Uterus (tissue), 4 donors: Measurements from ENCODE around the gene CLPSL2. TPM values are rescaled to one million over a fixed set of nuclear protein-coding genes. Genes with fewer than 3 reads are reported as not detected.

ENCODE experiments used
- DNase-seq, 2 donors: peaks; one replicate each; pipeline ENCODE4 v3.0.0-alpha.2; 2019 to 2020
- H3K27ac ChIP-seq, 2 donors: fragments of 200-600 bp; sonication (generic); 1 replicate in 1 of 2; 2 replicates in 1 of 2; pipeline ENCODE4 v1.5.1; 2016 to 2018
- H3K27me3 ChIP-seq, 2 donors: fragments of 200-600 bp; sonication (generic); one replicate each; pipeline ENCODE4 v1.5.1; 2018 to 2019; ENCODE audit warnings: control low read depth in 1 of 2
- H3K36me3 ChIP-seq, 2 donors: fragments of 200-600 bp; sonication (generic); one replicate each; pipeline ENCODE4 v1.5.1; 2019; ENCODE audit warnings: control low read depth in 1 of 2
- H3K4me1 ChIP-seq, 2 donors: fragments of 200-600 bp; sonication (generic); one replicate each; pipeline ENCODE4 v1.5.1; 2018 to 2019; ENCODE audit warnings: control low read depth in 1 of 2
- H3K4me3 ChIP-seq, 2 donors: fragments of 200-600 bp; sonication (generic); 1 replicate in 1 of 2; 2 replicates in 1 of 2; pipeline ENCODE4 v1.5.1; 2018 to 2019; ENCODE audit warnings: mild to moderate bottlenecking in 1 of 2
- H3K9me3 ChIP-seq, 2 donors: fragments of 200-600 bp; sonication (generic); one replicate each; pipeline ENCODE4 v1.5.1; 2019; ENCODE audit warnings: control low read depth in 1 of 2
- POLR2A ChIP-seq, 2 donors: fragments of 450-650 bp; IDR thresholded peaks; one replicate each; pipeline ENCODE4 v1.6.1; 2016; ENCODE audit warnings: antibody characterized with exemption in 2 of 2, mild to moderate bottlenecking in 1 of 2, moderate library complexity in 1 of 2
- intact Hi-C: fragments of 100-400 bp; cut with DNase I; formaldehyde crosslinking; loops from one replicate; pipeline ENCODE4 v1.15.1; 2023; ENCODE audit warnings: low total_unique reads
- total RNA-seq, 4 donors: library from RNA; depleted of rRNA in 3 of 4; stranded (reverse); fragments of >200 nt in 3 of 4; gene quantifications; one replicate each; pipeline versions ENCODE4 v1.1.0 to v1.2.4, GENCODE V29; 2014 to 2023
- TF ChIP-seq, protein P1 (sequence below), 4 experiments: fragments of 200-600 bp in 2 of 4; fragments of 450-650 bp in 2 of 4; sonication (generic) in 2 of 4; IDR thresholded peaks; one replicate each; pipeline ENCODE4 v1.5.1; 2016 to 2019; ENCODE audit warnings: antibody characterized with exemption in 4 of 4, mild to moderate bottlenecking in 2 of 4, moderate library complexity in 1 of 4
- donor health status: DM: yes; HTN: yes; CAD: no.

Gene CLPSL2
- total RNA-seq, 4 donors from 2014 or later, result not detected

DNA sequence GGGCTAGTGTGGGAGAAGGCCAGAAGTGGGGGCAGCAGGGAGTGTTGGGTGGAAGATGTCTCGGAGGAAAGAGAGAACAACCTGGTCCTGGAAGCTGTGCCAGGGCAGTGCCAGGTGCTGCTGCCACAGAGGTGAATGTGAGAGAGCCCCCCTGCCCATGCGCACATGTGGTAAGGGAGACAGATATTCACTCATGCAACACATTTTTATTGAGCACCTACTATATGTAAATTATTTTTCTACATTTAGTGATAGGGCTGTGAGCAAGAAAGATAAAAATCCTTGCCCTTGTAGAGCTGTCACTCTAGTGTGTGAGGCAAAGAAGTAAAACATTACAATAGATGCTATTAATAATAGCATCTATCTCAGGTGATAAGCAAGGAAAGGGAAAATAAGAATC is 4.9 kb downstream of the CLPSL2 start:
- Histone ChIP-seq H3K4me3 (no peak overlapping the region), H3K27ac (no peak overlapping the region), H3K27me3 (no peaks in the 10 kb centered on the region), H3K4me1 (peaks cover 0 to 3% of the 10 kb centered on the region in 2 donors), H3K9me3 (no peaks in the 10 kb centered on the region), H3K36me3 (no peaks in the 10 kb centered on the region)
- intact Hi-C loops, result no loop called here
- DNase-seq, result no peak
- no peak for TF ChIP-seq POLR2A (IDR thresholded peaks at IDR 0.05)
- TF ChIP-seq, protein P1, sequence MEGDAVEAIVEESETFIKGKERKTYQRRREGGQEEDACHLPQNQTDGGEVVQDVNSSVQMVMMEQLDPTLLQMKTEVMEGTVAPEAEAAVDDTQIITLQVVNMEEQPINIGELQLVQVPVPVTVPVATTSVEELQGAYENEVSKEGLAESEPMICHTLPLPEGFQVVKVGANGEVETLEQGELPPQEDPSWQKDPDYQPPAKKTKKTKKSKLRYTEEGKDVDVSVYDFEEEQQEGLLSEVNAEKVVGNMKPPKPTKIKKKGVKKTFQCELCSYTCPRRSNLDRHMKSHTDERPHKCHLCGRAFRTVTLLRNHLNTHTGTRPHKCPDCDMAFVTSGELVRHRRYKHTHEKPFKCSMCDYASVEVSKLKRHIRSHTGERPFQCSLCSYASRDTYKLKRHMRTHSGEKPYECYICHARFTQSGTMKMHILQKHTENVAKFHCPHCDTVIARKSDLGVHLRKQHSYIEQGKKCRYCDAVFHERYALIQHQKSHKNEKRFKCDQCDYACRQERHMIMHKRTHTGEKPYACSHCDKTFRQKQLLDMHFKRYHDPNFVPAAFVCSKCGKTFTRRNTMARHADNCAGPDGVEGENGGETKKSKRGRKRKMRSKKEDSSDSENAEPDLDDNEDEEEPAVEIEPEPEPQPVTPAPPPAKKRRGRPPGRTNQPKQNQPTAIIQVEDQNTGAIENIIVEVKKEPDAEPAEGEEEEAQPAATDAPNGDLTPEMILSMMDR (IDR thresholded peaks at IDR 0.05), result no peak

GRCh38 chr6:35782424-35782823 is 6.0 kb downstream of the CLPSL2 start:
- no peak for TF ChIP-seq POLR2A (IDR thresholded peaks at IDR 0.05)
- TF ChIP-seq, protein P1 (IDR thresholded peaks at IDR 0.05), result no peak
- Histone ChIP-seq H3K27me3 (peaks cover 3 to 4% of the 10 kb centered on the region in 2 donors), H3K27ac (no peak overlapping the region), H3K9me3 (no peaks in the 10 kb centered on the region), H3K4me1 (no peaks in the 10 kb centered on the region), H3K36me3 (no peaks in the 10 kb centered on the region), H3K4me3 (no peak overlapping the region)
- intact Hi-C loops, result no loop called here
- DNase-seq, result no peak

DNA sequence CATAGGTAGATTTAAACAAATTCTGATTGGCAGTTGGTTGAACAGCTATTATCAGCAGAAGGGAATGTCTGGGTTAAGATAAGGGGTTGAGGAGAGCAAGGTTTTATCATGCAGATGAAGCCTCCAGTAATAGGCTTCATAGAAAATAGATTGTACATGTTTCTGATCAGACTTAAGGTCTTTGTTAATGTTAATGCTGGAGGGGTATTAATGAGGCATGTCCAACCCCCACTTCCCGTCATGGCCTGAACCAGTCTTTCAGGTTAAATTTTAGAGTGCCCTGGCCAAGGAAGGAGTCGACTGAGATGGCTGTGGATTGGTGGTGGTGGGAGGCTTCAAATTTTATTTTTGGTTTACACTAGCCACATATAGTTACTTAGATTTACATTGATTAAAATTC is 7.8 kb downstream of the CLPSL2 start:
- Histone ChIP-seq H3K27ac (no peak overlapping the region), H3K36me3 (no peaks in the 10 kb centered on the region), H3K9me3 (no peaks in the 10 kb centered on the region), H3K4me1 (no peaks in the 10 kb centered on the region), H3K27me3 (peaks cover 3 to 4% of the 10 kb centered on the region in 2 donors), H3K4me3 (no peak overlapping the region)
- intact Hi-C loops, result no loop called here
- TF ChIP-seq, protein P1 (IDR thresholded peaks at IDR 0.05), result no peak
- TF ChIP-seq POLR2A (IDR thresholded peaks at IDR 0.05), result no peak
- no peak for DNase-seq

- Histone ChIP-seq H3K9me3 (no peaks in the 10 kb centered on the region), H3K27me3 (peaks cover 3 to 4% of the 10 kb centered on the region in 2 donors), H3K36me3 (no peaks in the 10 kb centered on the region), H3K4me3 (no peak overlapping the region), H3K27ac (no peak overlapping the region), H3K4me1 (no peaks in the 10 kb centered on the region)
- no peak for DNase-seq
- intact Hi-C loops, result no loop called here
- TF ChIP-seq, protein P1 (IDR thresholded peaks at IDR 0.05), result no peak
- TF ChIP-seq POLR2A (IDR thresholded peaks at IDR 0.05), result no peak
Measured at GRCh38 chr6:35786272-35786671, 9.9 kb downstream of the CLPSL2 start.

DNA sequence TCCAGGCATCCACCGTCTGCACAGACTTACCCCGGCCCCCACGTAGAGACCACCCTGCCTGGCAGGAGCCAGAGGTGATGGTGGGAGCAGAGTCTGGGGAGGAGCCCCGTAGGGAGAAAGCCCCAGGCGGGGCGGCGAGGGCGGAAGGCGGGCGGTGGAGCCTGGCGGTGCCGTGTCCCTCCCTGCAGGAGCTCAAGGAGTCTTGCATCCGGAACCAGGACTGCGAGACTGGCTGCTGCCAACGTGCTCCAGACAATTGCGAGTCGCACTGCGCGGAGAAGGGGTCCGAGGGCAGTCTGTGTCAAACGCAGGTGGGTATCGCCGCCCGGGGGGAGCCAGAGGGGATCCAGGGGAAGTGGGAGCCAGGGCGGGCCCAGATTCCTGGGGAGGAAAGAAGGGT is 10.4 kb downstream of the CLPSL2 start:
- H3K9me3 ChIP-seq, result no peaks in the 10 kb centered on the region
- no peak overlapping the region for H3K27ac ChIP-seq
- peaks cover 3 to 4% of the 10 kb centered on the region in 2 donors for H3K27me3 ChIP-seq
- no peak for TF ChIP-seq POLR2A (IDR thresholded peaks at IDR 0.05)
- TF ChIP-seq, protein P1 (IDR thresholded peaks at IDR 0.05), result no peak
- no peak for DNase-seq
- H3K4me3 ChIP-seq, result no peak overlapping the region
- no peaks in the 10 kb centered on the region for H3K4me1 ChIP-seq
- intact Hi-C loops, result no loop called here
- H3K36me3 ChIP-seq, result no peaks in the 10 kb centered on the region
